Omental fat pad (tissue), 4 donors: ENCODE measurements around the gene ATL2. TPM values are rescaled to one million over a fixed set of nuclear protein-coding genes. Genes with fewer than 3 reads are reported as not detected.

ENCODE experiments used
- ATAC-seq: fragments of 150-250 bp; one replicate; pipeline ENCODE4 v1.9.1; 2016; ENCODE audit warnings: mild to moderate bottlenecking, moderate library complexity; ENCODE audit not compliant: low FRiP score
- DNase-seq: peaks from one replicate; pipeline ENCODE4 v3.0.0-alpha.2; 2019; ENCODE audit warnings: low spot score
- CTCF ChIP-seq, 3 donors: fragments of 450-650 bp; IDR thresholded peaks; one replicate each; pipeline ENCODE4 v1.5.1; 2016 to 2017; ENCODE audit warnings: antibody characterized with exemption in 3 of 3, mild to moderate bottlenecking in 3 of 3, moderate library complexity in 2 of 3
- total RNA-seq, 4 donors: library from RNA; depleted of rRNA; stranded (reverse); fragments of >200 nt; gene quantifications; one replicate each; pipeline ENCODE4 v1.1.0, GENCODE V29; 2016

ATL2 gene
- total RNA-seq, 4 donors from 2014 or later, result 52.7 to 82.0 (median 68.2) TPM

- no peak for TF ChIP-seq CTCF (IDR thresholded peaks at IDR 0.05)
- no peak for ATAC-seq
Observed at GRCh38 chr2:38248255-38248654, 128.8 kb downstream of the ATL2 start.

GRCh38 chr2:38246105-38246504, 131.0 kb downstream of the ATL2 start:
- TF ChIP-seq CTCF (IDR thresholded peaks at IDR 0.05), result no peak
- DNase-seq (no peak), ATAC-seq (no peak)

More at GRCh38 chr2:38248255-38248654, 128.8 kb downstream of the ATL2 start:
- DNase-seq, result no peak

- DNase-seq (no peak), ATAC-seq (no peak)
- no peak for TF ChIP-seq CTCF (IDR thresholded peaks at IDR 0.05)
Observed at GRCh38 chr2:38245114-38245641, 131.9 kb downstream of the ATL2 start.

DNA sequence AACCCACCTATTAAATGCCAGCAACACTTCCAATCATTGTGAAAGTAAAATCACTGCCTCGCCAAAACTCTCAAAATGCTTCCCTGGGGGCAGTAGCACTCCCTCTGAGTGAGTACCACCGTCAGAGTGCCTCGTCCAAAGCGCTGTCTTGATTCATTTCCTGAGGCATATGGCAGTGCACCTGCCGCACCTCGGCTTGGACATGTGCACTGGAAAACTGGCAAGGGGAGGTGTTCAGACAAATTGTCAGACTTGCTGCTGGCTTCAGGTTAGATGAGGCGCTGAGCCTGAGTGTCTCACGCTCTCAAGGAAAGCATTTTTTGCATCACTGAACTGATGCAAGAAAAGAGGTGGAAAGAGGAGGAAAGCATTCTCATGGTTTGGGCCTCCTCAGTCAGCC, 132.8 kb downstream of the ATL2 start:
- no peak for ATAC-seq
- DNase-seq, result no peak
- TF ChIP-seq CTCF (IDR thresholded peaks at IDR 0.05), result no peak

Other genes with a start within 250 kb of the ATL2 start
- gene HNRNPLL, start 225.7 kb upstream of the ATL2 start, total RNA-seq, result 10 to 100 TPM; 32.3 to 41.6 (median 36.4) TPM